ENCODE data around the gene FICD.
"Not testable (repeated sequence)": the region's sequence is repeated elsewhere in the genome, so short reads cannot be mapped to it uniquely, and the experiment has no call there.

FICD gene

DNA sequence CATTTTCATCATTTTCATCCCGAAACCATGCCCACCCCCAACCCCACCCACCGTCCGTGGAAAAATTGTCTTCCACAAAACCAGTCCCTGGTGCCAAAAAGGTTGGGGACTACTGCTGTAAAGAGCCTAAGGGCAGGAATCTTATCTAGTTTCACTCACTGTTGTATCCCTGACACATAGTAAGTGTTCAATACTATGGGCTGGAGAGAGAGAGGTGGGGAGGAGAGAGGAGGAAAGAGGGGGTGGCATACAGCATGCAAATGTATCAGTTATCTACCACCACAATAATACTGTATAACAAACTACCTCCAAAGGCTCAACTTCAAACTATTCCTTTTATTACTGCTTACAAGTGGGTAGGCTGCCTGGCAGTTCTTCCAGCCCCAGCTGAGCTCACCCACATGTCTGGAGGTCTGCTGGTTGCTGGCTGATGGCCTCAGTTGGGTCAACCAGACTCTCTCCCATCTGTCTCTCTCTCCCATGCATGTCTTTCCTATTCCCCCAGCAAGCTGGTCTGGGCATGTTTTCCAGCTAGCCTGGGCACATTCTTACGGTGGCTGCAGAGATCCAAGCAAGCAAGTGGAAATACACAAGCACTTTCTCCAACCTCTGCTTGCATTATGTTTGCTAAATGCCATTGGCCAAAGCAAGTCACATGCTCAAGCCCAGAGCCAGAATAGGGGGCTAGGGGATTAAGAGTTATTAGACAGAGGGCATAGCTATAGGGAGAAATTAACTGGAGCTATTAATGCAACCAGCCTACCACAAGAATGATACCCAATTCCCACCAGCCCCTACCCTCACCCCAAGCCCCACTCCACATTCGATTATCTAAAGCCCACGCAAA is 31.6 kb upstream of the FICD start:
- Histone ChIP-seq H3K4me1 (ENCODE audit: control insufficient read depth, insufficient read depth, low read length) (no peaks in the 10 kb centered on the region), H3K9ac (ENCODE audit: low read length) (no peak overlapping the region), H3K36me3 (ENCODE audit: control insufficient read depth, insufficient read depth, low read length) (no peaks in the 10 kb centered on the region), H3K27ac (ENCODE audit: low read depth, low read length) (no peak overlapping the region), H3K27me3 (ENCODE audit: control insufficient read depth, insufficient read depth, low read length) (no peaks in the 10 kb centered on the region), H3K4me3 (ENCODE audit: low read length) (no peak overlapping the region)

DNA sequence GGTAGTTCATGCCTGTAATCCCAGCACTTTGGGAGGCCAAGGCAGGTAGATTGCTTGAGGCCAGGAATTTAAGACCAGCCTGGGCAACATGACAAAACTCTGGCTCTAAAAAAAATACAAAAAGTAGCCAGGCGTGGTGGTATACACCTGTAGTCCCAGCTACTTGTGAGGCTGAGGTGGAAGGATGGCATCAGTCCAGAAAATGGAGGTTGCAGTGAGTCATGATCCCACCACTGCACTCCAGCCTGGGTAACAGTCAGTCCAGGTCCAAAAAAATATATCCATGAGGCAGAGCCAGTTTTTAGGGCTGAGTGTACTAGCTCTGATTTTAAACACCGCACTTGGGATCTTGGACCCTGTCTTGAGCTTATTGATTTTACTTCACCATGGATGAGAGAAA is 30.6 kb upstream of the FICD start:
- H3K4me3 ChIP-seq (ENCODE audit: low read length) = no peak overlapping the region
- no peaks in the 10 kb centered on the region for H3K27me3 ChIP-seq (ENCODE audit: control insufficient read depth, insufficient read depth, low read length)
- H3K4me1 ChIP-seq (ENCODE audit: control insufficient read depth, insufficient read depth, low read length) = no peaks in the 10 kb centered on the region
- no peak overlapping the region for H3K27ac ChIP-seq (ENCODE audit: low read depth, low read length)
- H3K9ac ChIP-seq (ENCODE audit: low read length) = no peak overlapping the region
- H3K36me3 ChIP-seq (ENCODE audit: control insufficient read depth, insufficient read depth, low read length) = no peaks in the 10 kb centered on the region

DNA sequence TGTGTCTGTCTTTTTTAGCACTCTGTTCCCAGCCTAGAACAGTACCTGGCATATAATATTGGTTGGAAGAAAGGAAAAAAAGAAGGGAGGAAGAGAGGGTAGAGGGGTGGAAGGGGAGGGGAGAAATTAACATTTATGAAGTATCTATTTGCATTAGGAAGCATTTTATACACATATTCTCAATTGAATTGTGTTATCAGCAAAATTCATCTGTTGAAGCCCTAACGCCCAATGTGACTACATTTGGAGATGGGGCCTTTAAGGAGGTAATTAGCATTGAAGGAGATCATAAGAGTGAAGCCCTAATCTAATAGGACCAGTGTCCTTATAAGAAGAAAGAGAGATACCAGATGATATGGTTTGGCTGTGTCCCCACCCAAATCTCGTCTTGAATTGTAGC is 30.2 kb upstream of the FICD start:
- no peak overlapping the region for H3K4me3 ChIP-seq (ENCODE audit: low read length)
- H3K9ac ChIP-seq (ENCODE audit: low read length) = no peak overlapping the region
- no peaks in the 10 kb centered on the region for H3K36me3 ChIP-seq (ENCODE audit: control insufficient read depth, insufficient read depth, low read length)
- H3K27me3 ChIP-seq (ENCODE audit: control insufficient read depth, insufficient read depth, low read length) = no peaks in the 10 kb centered on the region
- no peak overlapping the region for H3K27ac ChIP-seq (ENCODE audit: low read depth, low read length)
- no peaks in the 10 kb centered on the region for H3K4me1 ChIP-seq (ENCODE audit: control insufficient read depth, insufficient read depth, low read length)

DNA sequence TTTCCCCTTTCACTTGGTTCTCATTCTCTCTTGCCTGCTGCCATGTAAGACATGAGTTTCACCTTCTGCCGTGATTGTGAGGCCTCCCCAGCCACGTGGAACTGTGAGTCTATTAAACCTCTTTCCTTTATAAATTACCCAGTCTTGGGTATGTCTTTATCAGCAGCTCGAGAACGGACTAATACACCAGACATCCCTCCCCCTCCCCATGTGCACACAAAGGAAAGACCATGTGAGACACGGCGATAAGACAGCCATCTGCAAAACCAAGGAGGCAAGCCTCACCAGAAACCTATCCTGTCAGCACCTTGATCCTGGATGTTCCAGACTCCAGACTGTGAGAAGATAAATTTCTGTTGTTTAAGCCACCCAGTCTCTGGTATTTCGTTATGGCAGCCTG is 29.7 kb upstream of the FICD start:
- not testable (repeated sequence) for H3K4me3 ChIP-seq (ENCODE audit: low read length); H3K27me3 ChIP-seq (ENCODE audit: control insufficient read depth, insufficient read depth, low read length); H3K36me3 ChIP-seq (ENCODE audit: control insufficient read depth, insufficient read depth, low read length); H3K4me1 ChIP-seq (ENCODE audit: control insufficient read depth, insufficient read depth, low read length); H3K9ac ChIP-seq (ENCODE audit: low read length); H3K27ac ChIP-seq (ENCODE audit: low read depth, low read length)

DNA sequence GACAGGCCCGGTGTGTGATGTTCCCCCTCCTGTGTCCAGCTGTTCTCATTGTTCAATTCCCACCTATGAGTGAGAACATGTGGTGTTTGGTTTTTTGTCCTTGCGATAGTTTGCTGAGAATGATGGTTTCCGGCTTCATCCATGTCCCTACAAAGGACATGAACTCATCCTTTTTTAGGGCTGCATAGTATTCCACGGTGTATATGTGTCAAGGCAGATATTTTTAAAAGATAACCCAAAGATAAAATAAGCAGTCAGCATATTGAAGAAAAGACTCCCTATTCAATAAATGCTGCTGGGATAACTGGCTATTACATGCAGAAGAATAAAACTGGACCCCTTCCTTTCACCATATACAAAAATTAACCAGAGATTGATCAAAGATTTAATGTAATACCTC is 28.0 kb upstream of the FICD start:
- H3K27me3 ChIP-seq (ENCODE audit: control insufficient read depth, insufficient read depth, low read length); H3K4me3 ChIP-seq (ENCODE audit: low read length); H3K27ac ChIP-seq (ENCODE audit: low read depth, low read length); H3K4me1 ChIP-seq (ENCODE audit: control insufficient read depth, insufficient read depth, low read length); H3K9ac ChIP-seq (ENCODE audit: low read length); H3K36me3 ChIP-seq (ENCODE audit: control insufficient read depth, insufficient read depth, low read length): not testable (repeated sequence)

- no peaks in the 10 kb centered on the region for H3K27me3 ChIP-seq (ENCODE audit: control insufficient read depth, insufficient read depth, low read length)
- H3K4me3 ChIP-seq (ENCODE audit: low read length) = no peak overlapping the region
- H3K4me1 ChIP-seq (ENCODE audit: control insufficient read depth, insufficient read depth, low read length) = no peaks in the 10 kb centered on the region
- no peaks in the 10 kb centered on the region for H3K36me3 ChIP-seq (ENCODE audit: control insufficient read depth, insufficient read depth, low read length)
- H3K27ac ChIP-seq (ENCODE audit: low read depth, low read length) = no peak overlapping the region
- no peak overlapping the region for H3K9ac ChIP-seq (ENCODE audit: low read length)
Measured at GRCh38 chr12:108491256-108491655, 23.8 kb upstream of the FICD start.

GRCh38 chr12:108495054-108495453 is 20.0 kb upstream of the FICD start:
- Histone ChIP-seq H3K36me3 (ENCODE audit: control insufficient read depth, insufficient read depth, low read length) (no peaks in the 10 kb centered on the region), H3K4me1 (ENCODE audit: control insufficient read depth, insufficient read depth, low read length) (no peaks in the 10 kb centered on the region), H3K9ac (ENCODE audit: low read length) (no peak overlapping the region), H3K27me3 (ENCODE audit: control insufficient read depth, insufficient read depth, low read length) (no peaks in the 10 kb centered on the region), H3K27ac (ENCODE audit: low read depth, low read length) (no peak overlapping the region), H3K4me3 (ENCODE audit: low read length) (no peak overlapping the region)

DNA sequence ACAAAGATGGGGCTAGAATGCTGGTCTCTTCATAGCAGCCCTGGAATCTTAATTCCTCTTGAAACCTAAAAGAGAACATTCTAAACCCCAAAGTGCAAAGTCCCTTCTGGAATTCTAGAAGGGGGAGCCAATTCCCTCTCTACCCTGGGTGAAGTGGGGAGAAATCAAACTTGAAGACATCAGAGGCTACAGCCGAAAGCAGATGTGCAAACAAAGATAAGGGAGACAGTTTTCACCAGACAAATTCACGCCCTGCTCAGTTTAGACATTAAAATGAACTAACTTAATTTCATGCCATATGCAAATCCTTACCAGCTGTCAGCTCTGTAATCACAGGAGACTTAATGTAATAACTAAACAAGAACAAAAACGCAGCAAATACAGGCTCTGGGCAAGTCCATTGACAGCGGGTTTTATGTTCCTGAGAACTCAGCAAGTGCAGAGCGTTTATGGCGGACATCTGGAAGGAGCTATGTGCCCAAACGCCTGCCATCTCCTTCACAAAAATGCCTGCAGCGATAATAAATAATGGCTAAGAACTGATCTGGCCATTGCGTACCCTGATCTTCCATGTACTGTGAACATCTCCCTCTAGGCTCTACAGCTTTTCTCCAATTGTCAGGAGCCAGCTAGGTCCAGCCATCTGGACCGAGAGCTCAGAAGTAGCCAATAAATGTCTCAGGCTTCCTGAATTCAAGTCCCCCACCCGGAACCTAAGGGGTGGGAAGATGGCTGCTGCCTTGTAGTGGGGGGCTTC is 19.1 kb upstream of the FICD start:
- H3K27ac ChIP-seq (ENCODE audit: low read depth, low read length) = no peak overlapping the region
- no peaks in the 10 kb centered on the region for H3K4me1 ChIP-seq (ENCODE audit: control insufficient read depth, insufficient read depth, low read length)

DNA sequence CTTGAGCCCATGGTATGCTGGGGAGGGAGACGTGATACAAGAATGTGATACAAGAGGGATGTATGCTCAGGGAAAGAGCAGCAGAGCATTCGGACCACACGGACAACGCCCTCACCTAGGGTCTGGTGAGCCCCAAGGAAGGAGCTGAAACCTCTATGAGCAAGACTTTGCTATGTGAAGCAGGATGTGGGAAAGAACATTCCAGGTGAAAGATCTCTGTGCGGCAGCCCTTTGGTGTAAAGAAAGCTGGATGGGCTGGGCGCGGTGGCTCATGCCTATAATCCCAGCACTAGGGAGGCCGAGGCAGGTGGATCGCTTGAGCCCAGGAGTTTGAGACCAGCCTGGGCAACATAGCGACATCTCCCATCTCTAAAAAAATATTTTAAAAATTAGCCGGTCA is 16.9 kb upstream of the FICD start:
- Histone ChIP-seq H3K4me1 (ENCODE audit: control insufficient read depth, insufficient read depth, low read length) (no peaks in the 10 kb centered on the region), H3K4me3 (ENCODE audit: low read length) (no peak overlapping the region), H3K9ac (ENCODE audit: low read length) (no peak overlapping the region), H3K36me3 (ENCODE audit: control insufficient read depth, insufficient read depth, low read length) (no peaks in the 10 kb centered on the region), H3K27me3 (ENCODE audit: control insufficient read depth, insufficient read depth, low read length) (no peaks in the 10 kb centered on the region), H3K27ac (ENCODE audit: low read depth, low read length) (no peak overlapping the region)

More for the DNA sequence above, 19.1 kb upstream of the FICD start:
- H3K9ac ChIP-seq (ENCODE audit: low read length) = no peak overlapping the region
- no peaks in the 10 kb centered on the region for H3K27me3 ChIP-seq (ENCODE audit: control insufficient read depth, insufficient read depth, low read length)
- H3K4me3 ChIP-seq (ENCODE audit: low read length) = no peak overlapping the region
- no peaks in the 10 kb centered on the region for H3K36me3 ChIP-seq (ENCODE audit: control insufficient read depth, insufficient read depth, low read length)

DNA sequence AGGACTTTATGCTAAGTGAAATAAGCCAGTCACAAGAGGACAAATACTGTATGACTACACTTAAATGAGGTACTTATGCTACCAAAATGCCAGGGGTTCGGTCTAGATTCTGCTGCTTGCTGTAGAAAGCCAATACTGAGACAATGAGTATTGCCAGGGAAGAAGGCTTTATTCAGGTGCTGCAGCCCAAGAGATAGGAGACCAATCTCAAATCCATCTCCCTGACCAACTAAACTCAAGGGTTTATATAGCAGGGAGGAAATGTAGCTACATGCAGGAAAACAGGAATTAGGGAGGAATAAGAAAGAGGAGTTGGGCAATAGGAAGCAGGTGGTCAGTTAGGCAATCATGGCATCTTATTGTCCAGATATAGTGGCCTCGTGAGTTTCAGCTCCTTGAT is 12.2 kb upstream of the FICD start:
- H3K9ac ChIP-seq (ENCODE audit: low read length) = no peak overlapping the region
- H3K4me3 ChIP-seq (ENCODE audit: low read length) = no peak overlapping the region
- H3K27me3 ChIP-seq (ENCODE audit: control insufficient read depth, insufficient read depth, low read length) = no peaks in the 10 kb centered on the region
- H3K36me3 ChIP-seq (ENCODE audit: control insufficient read depth, insufficient read depth, low read length) = no peaks in the 10 kb centered on the region
- no peak overlapping the region for H3K27ac ChIP-seq (ENCODE audit: low read depth, low read length)
- no peaks in the 10 kb centered on the region for H3K4me1 ChIP-seq (ENCODE audit: control insufficient read depth, insufficient read depth, low read length)

DNA sequence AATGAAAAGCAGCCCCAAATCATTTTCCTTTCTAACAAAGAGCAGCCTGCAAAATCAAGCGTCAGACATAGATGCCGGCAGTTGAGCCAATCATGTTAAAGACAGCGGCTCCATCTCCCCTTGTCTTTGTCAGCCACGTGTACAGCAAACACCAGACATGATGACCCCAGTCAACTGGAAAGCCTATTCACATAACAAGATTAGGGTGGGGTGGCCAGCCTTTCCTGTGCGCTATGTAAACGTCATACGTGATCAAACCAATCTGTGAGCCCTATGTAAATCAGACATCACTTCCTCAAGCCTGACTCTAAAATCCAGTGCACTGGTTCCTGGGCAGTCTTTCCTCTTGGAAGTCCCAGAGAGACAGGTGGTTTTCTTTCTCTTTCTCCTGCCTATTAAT is 9.9 kb upstream of the FICD start:
- no peak overlapping the region for H3K4me3 ChIP-seq (ENCODE audit: low read length)
- H3K9ac ChIP-seq (ENCODE audit: low read length) = no peak overlapping the region
- H3K36me3 ChIP-seq (ENCODE audit: control insufficient read depth, insufficient read depth, low read length) = no peaks in the 10 kb centered on the region
- H3K27me3 ChIP-seq (ENCODE audit: control insufficient read depth, insufficient read depth, low read length) = no peaks in the 10 kb centered on the region
- no peaks in the 10 kb centered on the region for H3K4me1 ChIP-seq (ENCODE audit: control insufficient read depth, insufficient read depth, low read length)
- no peak overlapping the region for H3K27ac ChIP-seq (ENCODE audit: low read depth, low read length)

DNA sequence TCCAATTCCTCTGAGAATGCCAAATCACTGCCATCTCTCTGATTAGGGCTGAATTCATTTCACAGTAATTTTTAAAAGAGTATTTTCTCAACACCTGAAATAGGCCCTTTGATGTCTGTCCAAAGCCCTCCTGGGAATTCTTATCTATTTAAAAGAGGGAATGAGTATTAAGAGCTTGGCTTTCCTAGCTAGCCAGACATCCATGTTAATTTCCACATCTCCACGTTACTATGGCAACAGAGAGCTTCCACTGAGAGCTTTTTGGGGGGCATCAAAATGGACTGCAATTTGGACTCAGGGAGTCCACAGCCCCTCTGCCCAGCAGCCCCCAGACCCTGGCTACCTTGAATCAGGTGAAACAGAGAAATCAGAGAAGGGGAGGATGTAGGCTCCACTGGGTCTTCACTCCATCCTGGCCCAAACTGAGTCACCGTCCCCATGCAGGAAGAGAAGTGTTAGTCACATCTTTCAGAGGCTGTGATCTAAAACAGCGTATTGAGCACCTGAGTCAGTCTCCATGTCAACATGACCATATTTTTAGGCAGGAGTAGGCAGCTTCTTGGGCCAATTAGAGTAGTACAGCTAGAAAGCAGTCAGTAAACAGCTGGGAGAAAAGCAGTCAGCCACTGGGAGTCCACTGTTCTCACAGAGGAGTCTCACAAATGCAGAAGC is 7.0 kb upstream of the FICD start:
- no peaks in the 10 kb centered on the region for H3K36me3 ChIP-seq (ENCODE audit: control insufficient read depth, insufficient read depth, low read length)
- H3K27ac ChIP-seq (ENCODE audit: low read depth, low read length) = no peak overlapping the region
- H3K4me1 ChIP-seq (ENCODE audit: control insufficient read depth, insufficient read depth, low read length) = peaks cover 3% of the 10 kb centered on the region
- no peak overlapping the region for H3K9ac ChIP-seq (ENCODE audit: low read length)
- no peak overlapping the region for H3K4me3 ChIP-seq (ENCODE audit: low read length)
- H3K27me3 ChIP-seq (ENCODE audit: control insufficient read depth, insufficient read depth, low read length) = no peaks in the 10 kb centered on the region
